Thymus (tissue), 11 donors: ENCODE data around the gene TMED6. TPM values are rescaled to one million over a fixed set of nuclear protein-coding genes. Genes with fewer than 3 reads are reported as not detected.

Source experiments
- DNase-seq, 9 donors: peaks; one replicate each; pipeline ENCODE4 v3.0.0-alpha.2; 2013; ENCODE audit warnings: low spot score in 9 of 9, low read depth in 6 of 9, missing footprints in 1 of 9
- H3K27ac ChIP-seq, 2 donors: one replicate each; pipeline ENCODE4 v1.5.1; 2013; ENCODE audit warnings: control low read depth in 1 of 2, low read depth in 1 of 2, low read length in 1 of 2, mild to moderate bottlenecking in 1 of 2, moderate library complexity in 1 of 2
- H3K27me3 ChIP-seq, 2 donors: one replicate each; pipeline ENCODE4 v1.5.1; 2013; ENCODE audit warnings: low read length in 1 of 2; ENCODE audit not compliant: control insufficient read depth in 2 of 2, insufficient read depth in 1 of 2
- H3K36me3 ChIP-seq, 2 donors: one replicate each; pipeline ENCODE4 v1.5.1; 2013; ENCODE audit warnings: low read length in 1 of 2, mild to moderate bottlenecking in 1 of 2, moderate library complexity in 1 of 2; ENCODE audit not compliant: control insufficient read depth in 2 of 2, insufficient read depth in 2 of 2
- H3K4me1 ChIP-seq, 2 donors: one replicate each; pipeline ENCODE4 v1.5.1; 2013; ENCODE audit warnings: low read length in 2 of 2; ENCODE audit not compliant: control insufficient read depth in 2 of 2, insufficient read depth in 2 of 2
- H3K4me3 ChIP-seq, 2 donors: one replicate each; pipeline ENCODE4 v1.5.1; 2013; ENCODE audit warnings: low read length in 2 of 2, control low read depth in 1 of 2, mild to moderate bottlenecking in 1 of 2
- H3K9me3 ChIP-seq, 2 donors: one replicate each; pipeline ENCODE4 v1.5.1; 2013; ENCODE audit warnings: low read length in 1 of 2, mild to moderate bottlenecking in 1 of 2; ENCODE audit not compliant: control insufficient read depth in 2 of 2, insufficient read depth in 1 of 2
- WGBS: extraction: QIAGEN DNeasy Blood & Tissue Kit; methylation state at CpG from one replicate; pipeline ENCODE4 v1.1.7; 2013; 5-methylcytosine and 5-hydroxymethylcytosine counted together
- polyA plus RNA-seq: library from polyadenylated mRNA; stranded (reverse); fragments of 200-250 nt; gene quantifications from one replicate; pipeline ENCODE4 v1.2.3, GENCODE V29; 2013
- total RNA-seq: library from RNA; stranded (reverse); fragments of 120-200 nt; gene quantifications from one replicate; pipeline ENCODE4 v1.2.4, GENCODE V29; 2013
- donor health status: healthy.

TMED6 gene
- total and polyA plus RNA-seq, 2 donors: 0.14 to 1.2 TPM

DNA sequence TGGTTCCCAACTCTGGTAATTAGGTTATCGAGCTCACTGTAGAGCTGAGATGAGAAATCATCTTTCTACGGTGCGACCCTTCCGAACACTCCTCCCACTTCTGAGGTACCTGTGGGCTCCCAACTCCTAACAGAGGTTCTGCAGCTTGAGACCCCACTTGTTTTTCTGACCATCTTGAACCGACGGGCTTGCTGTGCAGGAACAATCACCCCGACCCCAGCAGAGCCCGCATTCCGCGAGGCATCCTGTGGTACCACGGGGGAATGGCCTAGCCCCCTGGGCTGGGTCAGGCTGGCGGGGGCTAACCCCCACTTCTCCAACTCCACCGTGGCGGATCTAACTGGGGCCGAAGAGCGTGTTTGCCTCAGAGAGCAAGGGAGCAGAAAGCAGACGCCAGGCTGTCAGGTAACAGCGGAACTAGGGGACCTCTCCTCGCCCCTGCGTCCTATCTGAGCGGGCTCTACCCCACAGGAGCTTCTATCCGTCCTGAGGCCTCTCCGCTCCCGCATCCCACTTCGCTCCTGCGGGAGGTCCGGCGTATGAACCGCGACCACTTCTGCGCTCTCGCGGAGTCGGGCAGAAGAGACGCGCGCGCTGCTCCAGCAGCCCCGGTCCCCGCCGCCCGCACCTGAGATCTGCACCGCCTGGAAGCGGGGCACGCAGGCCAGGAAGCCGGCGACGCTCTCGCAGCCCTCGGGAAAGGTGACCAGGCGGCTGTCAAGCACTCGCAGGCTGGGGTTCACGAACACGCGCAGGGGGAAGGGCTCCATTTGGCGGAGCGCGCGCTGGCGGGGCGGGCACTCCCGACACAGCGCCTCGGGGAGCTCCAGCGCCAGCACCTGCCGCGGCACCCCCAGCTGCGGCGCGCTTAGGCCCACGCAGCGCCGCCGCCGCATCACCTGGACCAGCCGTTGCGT lies 22.0 kb downstream of the TMED6 start:
- Histone ChIP-seq H3K4me3 (peak overlapping the region; percentile 64 to 97), H3K4me1 (peaks cover 24 to 29% of the 10 kb centered on the region in 2 donors), H3K27me3 (no peaks in the 10 kb centered on the region), H3K9me3 (no peaks in the 10 kb centered on the region), H3K27ac (peak overlapping the region in 1 of 2 donors; percentile 15), H3K36me3 (peaks cover 61 to 67% of the 10 kb centered on the region in 2 donors)
- peak in 2 of 9 donors; percentile 31 to 39 for DNase-seq
- WGBS: 12% methylated on average over 77 of the region's 77 CpGs

- no peak for DNase-seq
- Histone ChIP-seq H3K27ac (no peak overlapping the region), H3K27me3 (no peaks in the 10 kb centered on the region), H3K9me3 (no peaks in the 10 kb centered on the region), H3K4me1 (peaks cover 24 to 34% of the 10 kb centered on the region in 2 donors), H3K36me3 (peaks cover 61 to 67% of the 10 kb centered on the region in 2 donors), H3K4me3 (peak overlapping the region in 1 of 2 donors; percentile 64)
- WGBS: 93% methylated on average over 10 of the region's 10 CpGs
Measured at GRCh38 chr16:69328854-69329316, 22.7 kb downstream of the TMED6 start.

DNA sequence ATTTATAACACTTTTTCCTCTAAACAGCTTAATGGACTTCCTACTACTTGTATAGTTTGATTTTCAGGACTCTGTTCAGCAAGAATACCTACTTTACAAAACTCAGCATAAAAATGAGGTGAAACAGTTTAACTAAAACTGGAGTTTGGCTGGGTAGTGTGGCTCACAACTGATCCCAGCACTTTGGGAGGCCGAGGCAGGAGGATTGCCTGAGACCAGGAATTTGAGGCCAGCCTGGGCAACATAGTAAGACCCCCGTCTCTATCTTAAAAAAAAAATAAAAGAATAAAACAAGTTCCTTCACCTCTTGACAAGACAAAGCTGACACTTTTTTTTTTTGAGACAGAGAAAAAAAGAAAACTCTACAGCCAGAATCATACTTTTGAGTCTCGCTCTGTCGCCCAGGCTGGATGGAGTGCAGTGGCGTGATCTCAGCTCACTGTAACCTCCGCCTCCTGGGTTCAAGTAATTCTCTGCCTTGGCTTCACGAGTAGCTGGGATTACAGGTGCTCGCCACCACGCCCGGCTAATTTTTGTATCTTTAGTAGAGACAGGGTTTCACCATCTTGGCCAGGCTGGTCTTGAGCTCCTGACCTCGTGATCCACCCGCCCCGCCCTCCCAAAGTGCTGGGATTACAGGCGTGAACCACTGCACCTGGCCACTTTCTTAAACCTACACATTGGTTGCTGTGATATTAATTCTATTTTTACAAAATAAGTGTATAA lies 23.8 kb downstream of the TMED6 start:
- no peak for DNase-seq
- no peaks in the 10 kb centered on the region for H3K27me3 ChIP-seq
- peaks cover 24 to 34% of the 10 kb centered on the region in 2 donors for H3K4me1 ChIP-seq
- 95% methylated on average over 14 of the region's 14 CpGs for WGBS
- H3K4me3 ChIP-seq: no peak overlapping the region
- H3K27ac ChIP-seq: no peak overlapping the region
- H3K9me3 ChIP-seq: no peaks in the 10 kb centered on the region
- H3K36me3 ChIP-seq: peaks cover 61 to 65% of the 10 kb centered on the region in 2 donors

DNA sequence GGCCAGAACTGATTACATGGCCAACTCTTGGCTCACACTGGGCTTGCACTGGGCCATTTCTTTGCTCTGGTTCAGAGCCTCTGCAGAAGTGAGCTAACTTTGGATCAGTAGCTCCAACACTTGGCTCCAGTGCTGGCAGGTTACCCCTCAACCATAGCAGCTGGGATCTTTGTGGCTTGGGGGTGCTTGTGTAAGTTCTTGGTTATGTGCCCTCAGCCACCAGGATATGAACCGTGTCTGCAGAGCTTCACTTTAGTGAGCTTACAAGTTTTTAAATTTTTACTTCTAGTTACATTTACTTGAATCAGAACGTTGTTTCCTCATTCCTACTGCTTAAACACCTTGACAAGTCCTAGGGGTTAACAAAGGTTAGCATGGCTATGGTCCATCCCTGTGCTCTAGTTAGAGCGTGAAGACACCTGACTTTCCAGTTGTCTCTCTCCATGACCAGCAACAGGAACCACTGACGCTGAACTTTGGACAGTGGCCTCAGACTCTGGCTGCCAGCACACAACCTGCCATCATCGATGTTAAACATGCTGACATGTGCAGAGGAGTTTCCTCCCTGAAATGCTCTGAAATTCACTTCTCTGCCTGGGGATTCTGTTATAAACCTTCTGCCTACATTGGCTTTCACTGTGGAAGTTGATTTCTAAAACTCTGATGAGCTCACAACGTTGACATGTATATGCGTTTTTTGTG lies 25.3 kb downstream of the TMED6 start:
- Histone ChIP-seq H3K4me3 (no peak overlapping the region), H3K27ac (no peak overlapping the region), H3K9me3 (no peaks in the 10 kb centered on the region), H3K4me1 (peaks cover 24 to 34% of the 10 kb centered on the region in 2 donors), H3K36me3 (peaks cover 64 to 68% of the 10 kb centered on the region in 2 donors), H3K27me3 (no peaks in the 10 kb centered on the region)
- 86% methylated on average over 7 of the region's 7 CpGs for WGBS
- DNase-seq: no peak

DNA sequence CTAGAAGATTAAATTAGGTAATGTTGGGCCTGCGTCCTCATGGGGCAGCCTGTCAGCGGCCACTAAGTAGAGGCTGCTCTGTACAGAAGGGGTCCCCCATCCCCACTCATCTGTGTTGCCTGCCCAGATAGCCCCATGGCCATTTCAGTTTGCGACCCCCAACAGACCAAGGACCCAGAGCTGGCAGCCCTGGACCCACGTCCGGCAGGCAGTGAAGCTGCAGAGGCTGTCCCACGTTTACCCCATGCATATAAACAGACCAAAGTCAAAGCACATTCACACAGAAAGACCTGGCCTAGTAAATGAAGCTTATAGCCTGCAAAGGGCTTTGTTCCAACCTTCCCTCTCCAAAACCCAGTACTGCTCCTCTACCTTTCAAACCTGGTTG lies 25.8 kb downstream of the TMED6 start:
- DNase-seq: no peak
- WGBS: 97% methylated on average over 6 of the region's 6 CpGs
- Histone ChIP-seq H3K4me3 (no peak overlapping the region), H3K27me3 (no peaks in the 10 kb centered on the region), H3K4me1 (peaks cover 21 to 29% of the 10 kb centered on the region in 2 donors), H3K36me3 (peaks cover 69 to 73% of the 10 kb centered on the region in 2 donors), H3K27ac (peak overlapping the region in 1 of 2 donors; percentile 12), H3K9me3 (no peaks in the 10 kb centered on the region)

DNA sequence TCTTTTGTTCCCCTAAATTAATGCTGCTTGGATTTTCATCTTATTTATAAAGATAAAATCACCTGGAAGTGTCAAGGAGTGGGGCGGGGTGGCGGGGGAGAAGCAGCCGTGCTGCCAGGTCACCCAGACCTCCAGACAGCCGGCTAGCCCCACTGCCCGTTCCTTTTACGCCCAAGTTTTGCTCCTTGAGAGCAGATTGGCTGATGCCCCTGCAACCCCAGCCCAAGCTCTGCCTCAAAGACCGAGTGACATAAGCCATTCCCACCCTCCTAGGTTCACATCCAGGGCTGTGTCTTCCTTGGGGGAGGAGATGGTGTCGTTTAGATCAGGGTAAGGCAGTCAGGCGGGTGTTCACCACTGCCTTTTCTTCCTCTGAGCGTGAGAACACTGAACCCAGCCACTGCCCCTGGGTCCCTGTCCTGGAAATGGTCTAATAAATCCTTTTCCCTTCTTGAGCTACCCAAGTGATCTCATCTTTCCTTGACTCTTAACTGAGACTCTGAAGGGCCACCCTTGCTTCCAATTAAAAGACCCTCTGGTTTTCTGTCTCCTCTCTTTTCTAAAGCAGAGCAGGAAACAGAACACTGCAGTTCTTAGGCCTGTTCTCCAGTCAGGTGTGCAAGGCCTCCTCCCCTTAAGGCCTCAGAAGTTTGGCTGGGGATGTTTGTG lies 26.9 kb downstream of the TMED6 start:
- Histone ChIP-seq H3K9me3 (no peaks in the 10 kb centered on the region), H3K27ac (no peak overlapping the region), H3K27me3 (no peaks in the 10 kb centered on the region), H3K36me3 (peaks cover 80 to 84% of the 10 kb centered on the region in 2 donors), H3K4me1 (peaks cover 20 to 27% of the 10 kb centered on the region in 2 donors), H3K4me3 (no peak overlapping the region)
- no peak for DNase-seq
- WGBS: 94% methylated on average over 10 of the region's 10 CpGs

- Histone ChIP-seq H3K4me1 (peaks cover 14 to 21% of the 10 kb centered on the region in 2 donors), H3K4me3 (no peak overlapping the region), H3K27me3 (no peaks in the 10 kb centered on the region), H3K27ac (peak overlapping the region in 1 of 2 donors; percentile 25), H3K9me3 (no peaks in the 10 kb centered on the region), H3K36me3 (peaks cover 86 to 88% of the 10 kb centered on the region in 2 donors)
- no peak for DNase-seq
- WGBS: 92% methylated on average over 8 of the region's 8 CpGs
Measured at GRCh38 chr16:69324013-69324531, 27.5 kb downstream of the TMED6 start.

- Histone ChIP-seq H3K9me3 (no peaks in the 10 kb centered on the region), H3K4me1 (peaks cover 8 to 14% of the 10 kb centered on the region in 2 donors), H3K27ac (no peak overlapping the region), H3K36me3 (peaks cover 89 to 90% of the 10 kb centered on the region in 2 donors), H3K4me3 (no peak overlapping the region), H3K27me3 (no peaks in the 10 kb centered on the region)
- 92% methylated on average over 14 of the region's 14 CpGs for WGBS
- no peak for DNase-seq
Measured at GRCh38 chr16:69323415-69323814, 28.2 kb downstream of the TMED6 start.
